ENCODE data around the gene CIPC.

CIPC gene

DNA sequence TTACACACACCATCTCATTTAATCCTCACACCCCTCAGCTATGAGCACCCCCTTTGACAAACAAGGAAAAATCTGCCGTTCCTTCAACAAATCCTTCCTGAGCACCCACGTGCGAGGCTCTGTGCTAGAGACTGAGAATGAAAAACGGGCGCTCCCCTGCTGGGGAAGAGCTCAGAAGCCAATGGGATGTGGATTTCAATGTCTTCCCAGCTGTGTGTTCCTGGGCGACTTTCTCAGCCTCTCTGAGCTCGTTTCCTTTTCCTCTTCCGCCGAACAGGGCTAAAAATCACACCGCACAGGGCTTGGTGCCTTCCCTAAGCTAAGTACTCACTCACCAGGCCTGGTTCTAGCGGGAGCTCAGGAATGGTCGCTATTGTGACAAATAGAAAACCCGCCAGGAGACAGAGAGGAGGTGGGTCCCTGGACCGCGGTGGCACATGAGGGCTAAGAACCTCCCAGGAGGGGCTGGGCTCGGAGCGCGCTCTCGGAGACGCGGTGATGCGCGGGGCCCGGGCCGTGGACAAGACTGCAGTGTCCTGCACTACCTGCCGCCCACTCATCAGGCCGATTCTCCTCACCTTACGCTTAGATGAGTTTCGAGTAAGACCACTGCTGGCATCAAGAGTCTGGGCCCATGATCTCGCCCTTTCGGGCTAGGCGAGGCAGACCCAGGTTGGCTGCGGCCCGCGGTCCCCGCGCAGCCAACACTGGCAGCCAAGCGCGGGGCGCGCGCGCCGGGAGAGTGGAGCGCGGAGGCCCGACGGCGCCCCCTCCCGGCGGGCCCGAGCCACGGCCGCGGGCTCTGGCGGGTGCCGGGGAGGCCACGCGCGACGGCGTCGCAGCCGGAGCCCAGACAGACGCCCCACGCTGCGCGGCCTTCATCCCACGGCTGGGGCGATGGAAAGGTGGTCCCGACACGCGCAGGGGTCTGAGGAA, 26.6 kb downstream of the CIPC start:
- DNase-seq (ENCODE audit: extremely low read depth in 1 of 2, low read depth in 1 of 2), result no peak

DNA sequence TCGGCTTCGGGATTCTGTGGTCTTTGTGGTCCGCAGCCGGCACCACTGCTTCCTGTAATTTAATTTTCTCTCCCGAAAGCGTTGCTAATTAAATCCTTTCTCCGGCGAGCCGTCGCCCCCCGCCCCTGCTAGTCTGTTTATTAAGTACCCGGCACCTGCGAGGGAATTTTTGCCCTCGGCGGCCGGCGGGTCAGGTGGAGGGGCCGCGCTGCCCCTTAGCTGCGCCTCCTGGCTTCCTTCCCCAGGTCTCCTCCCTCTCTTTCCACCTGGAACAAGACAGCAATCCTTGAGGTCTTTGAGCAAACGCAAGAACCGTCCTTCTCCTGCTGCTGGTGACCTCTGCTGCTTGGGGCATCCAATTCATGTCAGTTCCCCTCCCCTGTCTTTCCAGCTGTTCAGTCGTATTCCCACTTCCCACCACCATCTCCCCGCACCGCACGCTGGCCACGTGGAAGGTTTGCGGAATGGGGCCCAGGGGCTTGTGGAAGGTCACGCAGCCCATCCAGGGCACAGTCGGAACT, 27.3 kb downstream of the CIPC start:
- DNase-seq (ENCODE audit: extremely low read depth in 1 of 2, low read depth in 1 of 2), result no peak

DNA sequence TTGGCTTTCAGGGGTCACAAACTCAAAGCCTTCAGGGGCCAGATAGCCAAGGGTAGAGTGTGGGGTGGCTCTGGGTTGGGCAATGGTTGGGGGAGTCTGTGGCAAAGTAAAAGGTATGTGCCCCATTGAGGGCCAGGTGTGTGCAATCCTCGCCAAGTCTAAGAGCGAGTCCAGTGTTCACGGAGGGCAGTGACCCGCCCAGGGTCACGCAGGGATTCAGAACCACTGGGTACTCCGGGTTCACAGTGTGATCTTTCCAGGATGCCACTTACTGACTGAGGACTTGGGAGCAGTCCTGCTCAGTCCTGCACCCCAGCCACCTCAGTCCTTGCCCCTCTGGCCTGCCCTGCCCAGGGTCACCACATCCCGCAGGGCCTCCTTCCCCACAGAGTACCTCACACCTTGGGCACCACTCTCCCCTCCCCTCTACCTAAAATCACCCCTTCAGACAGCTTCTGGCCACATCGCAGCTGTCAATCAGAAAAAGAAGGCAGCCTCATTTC, 27.8 kb downstream of the CIPC start:
- no peak for DNase-seq (ENCODE audit: extremely low read depth in 1 of 2, low read depth in 1 of 2)

DNA sequence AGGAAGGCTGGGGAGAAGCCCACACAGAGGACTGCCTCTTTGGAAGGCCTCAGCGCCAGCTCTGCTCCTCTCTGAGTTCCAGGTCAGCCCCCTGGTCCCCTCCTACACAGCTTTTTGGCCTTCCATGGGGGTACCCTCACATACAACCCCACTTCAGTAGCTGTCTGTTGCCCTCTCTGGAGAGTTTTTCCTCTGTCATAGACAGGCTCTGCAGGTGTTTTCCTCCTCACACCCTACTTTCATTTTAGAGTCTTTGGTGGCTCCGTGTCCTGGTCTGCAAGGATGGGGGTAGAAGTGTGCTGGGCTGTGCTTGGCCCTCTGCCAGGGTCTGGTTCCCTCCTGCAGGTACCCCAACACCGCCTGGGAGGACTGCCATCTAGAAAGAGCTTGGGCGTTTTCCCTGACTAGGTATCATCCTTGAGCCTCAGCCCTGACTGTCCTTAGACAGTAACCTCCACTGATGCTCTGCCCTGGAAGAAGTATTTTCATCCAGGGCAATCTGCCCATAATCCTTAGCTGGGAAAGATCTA, 28.5 kb downstream of the CIPC start:
- no peak for DNase-seq (ENCODE audit: extremely low read depth in 1 of 2, low read depth in 1 of 2)

DNA sequence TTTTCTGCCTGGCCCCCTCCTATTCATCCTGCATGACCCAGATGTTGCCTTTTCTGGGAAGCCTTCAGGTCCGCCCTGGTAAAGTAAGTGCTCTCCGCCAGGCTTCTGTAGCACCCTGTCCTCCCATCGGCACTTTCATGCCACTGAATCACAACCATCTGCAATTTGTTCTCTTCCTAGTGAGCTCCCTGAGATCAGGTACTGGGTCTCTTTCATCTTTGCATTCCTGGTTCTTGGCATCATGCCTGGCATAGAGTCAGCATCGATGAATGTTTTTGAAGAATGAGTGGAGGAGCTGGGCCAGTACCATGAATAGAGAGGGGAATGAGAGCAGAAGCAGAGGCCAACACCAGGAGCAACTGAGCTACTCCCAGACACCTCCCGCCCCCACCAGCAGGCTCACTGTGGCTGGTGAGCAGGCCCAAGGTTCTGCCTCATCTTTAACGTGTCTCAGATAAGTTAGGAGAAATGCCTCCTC, 30.4 kb downstream of the CIPC start:
- DNase-seq (ENCODE audit: extremely low read depth in 1 of 2, low read depth in 1 of 2), result no peak

DNA sequence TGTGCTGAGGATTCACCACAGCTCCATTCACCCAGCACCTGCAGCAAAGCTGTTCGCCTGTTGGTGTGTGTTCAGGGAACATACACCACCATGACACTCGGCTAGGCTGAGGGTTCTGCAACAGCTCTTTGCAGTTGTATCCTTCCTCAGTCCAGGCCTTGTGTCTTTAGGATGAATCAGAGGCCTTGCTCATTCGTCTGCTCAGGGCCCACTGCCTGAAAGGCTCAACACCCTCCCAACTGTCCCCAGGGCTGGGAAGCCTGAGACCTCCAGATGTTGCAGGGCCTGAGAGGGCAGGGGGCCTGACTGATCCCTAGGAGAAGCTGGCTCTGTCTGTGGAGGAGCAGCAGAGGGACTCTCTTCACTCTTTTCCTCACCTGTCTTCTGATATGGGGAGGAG, 32.3 kb downstream of the CIPC start:
- no peak for DNase-seq (ENCODE audit: extremely low read depth in 1 of 2, low read depth in 1 of 2)

DNA sequence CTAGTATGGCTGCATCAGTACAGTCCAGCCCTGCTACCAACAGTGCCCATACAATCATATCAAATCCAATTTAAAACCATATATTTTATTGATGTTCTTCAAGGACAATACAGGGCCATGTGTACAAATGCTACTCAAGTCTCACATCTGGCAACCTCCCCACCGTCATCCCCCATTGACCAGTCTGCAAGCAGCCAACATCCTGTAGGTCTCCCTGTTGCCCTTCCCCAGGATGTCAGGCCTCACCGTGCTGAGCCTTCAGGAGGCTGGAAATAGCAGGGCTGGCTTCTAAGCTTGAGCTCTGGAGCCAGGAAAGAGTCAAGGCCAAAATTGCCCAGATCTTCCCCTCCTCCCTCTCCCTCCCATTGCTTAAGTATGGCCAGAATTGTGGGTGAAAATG, 33.1 kb downstream of the CIPC start:
- DNase-seq (ENCODE audit: extremely low read depth in 1 of 2, low read depth in 1 of 2), result no peak

DNA sequence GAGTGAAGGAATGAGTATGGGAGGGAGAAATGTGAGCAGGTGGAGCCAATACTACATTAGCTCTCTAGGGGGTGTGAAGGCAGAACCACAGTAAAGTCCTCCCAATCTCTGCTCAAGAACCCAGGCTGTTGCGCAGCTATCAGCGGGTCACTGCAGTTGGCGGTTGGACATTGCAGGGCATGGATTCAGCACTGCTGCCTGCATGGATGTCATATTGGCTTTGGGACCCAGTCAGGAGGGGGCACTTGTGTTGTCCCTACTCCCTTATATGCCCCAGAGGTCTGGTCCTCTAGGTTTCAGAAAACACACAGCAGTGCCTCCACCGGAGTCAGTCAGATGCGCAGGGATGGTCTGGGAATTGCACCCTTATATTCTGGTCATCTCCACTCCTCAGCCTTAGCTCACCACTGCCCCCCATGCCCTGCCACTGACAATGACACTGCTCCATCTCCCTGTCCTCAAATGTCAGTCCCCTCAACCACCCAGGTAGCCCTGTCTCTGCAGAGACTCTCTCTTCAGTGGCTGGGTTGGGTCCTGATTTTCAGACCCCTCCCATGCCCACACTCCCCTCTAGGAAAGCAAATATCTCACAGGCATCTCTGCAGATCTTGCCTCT, 33.9 kb downstream of the CIPC start:
- DNase-seq (ENCODE audit: extremely low read depth in 1 of 2, low read depth in 1 of 2), result no peak

DNA sequence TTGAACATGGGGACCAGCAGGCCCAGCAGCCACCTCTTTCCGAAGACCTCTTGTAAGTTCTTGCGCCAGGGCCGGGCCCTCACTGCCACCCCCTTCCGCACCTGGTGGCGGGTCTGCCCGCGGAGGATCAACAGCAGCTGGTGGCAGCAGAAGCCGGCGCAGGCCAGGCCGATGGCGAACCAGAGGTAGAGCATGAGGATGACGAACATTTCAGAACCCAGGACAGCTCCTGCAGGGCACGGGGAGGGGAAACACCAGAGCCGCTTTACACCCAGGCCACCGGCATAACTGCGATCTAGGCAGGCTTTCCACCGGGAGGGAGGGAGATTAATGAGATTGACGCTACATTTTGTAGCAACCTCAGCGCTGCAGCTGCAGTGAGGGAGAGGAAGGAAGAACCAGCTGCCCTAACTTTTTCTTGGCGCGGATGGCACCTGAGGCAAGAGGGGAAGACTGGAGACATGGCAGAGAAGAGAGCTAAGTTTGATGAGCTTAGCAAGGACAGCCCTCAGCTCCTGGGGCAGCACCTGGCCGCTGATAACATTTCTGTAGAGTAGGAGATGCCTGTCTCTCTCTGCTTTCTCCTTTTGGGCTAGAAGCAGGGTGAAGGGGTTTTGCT, 35.8 kb downstream of the CIPC start:
- peak in 1 of 2 donors; percentile 40 for DNase-seq (ENCODE audit: extremely low read depth in 1 of 2, low read depth in 1 of 2)

DNA sequence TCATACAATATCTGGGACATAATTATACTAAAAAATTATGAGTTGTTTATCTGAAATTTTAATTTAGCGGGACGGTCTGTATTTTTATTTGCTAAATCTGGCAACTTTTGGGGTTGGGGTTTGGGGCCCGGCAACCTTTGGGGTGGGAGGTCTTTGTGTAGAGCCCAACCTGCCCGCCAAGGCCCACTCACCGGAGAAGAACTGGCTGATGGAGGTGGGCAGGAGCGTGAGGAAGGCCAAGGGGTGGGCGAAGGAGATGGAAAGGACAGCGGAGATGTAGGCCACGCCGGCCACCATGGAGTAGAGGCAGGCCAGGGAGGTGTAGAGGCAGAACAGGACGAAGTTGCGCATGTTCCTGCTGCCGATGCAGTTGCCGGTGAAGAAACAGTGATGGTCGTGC, 41.0 kb downstream of the CIPC start:
- no peak for DNase-seq (ENCODE audit: extremely low read depth in 1 of 2, low read depth in 1 of 2)

DNA sequence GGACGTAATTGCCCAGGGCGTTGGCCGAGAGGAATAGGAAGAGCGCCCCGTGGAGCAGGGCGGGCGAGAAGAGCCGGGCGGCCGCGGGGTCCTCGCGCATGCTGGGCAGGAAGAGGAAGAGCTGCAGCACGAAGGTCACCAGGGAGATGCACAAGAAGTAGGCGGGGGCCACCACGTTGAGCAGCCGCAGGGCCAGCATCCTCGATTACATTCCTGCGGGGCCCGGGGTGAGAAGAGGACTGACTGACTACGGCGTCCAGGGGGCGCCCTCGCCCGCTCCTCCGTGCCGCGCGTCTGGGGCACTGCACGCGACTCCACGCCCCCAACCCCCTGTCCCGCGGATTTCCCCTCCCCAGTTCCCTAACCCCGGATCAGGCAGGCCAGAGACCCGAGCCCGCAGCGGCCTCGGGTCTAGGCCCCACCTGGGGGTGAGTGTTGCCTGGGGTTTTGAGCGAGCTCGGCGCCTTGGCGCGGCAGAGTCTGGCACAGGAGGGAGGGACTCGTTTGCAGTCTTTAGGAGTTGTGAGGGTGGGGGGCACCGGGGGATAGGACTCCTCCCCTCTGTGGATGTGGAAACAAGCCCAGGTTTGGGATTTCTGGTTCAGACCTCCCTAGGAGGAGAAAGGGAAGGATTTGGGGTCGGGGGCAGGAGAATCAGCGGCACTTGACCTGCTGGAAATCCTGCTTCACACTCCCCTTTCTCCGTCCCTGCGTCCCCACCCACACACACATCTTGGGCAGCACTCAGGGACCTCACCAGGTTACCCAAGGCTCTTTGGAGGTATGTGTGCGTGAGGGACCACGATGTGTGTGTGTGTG, 41.7 kb downstream of the CIPC start:
- DNase-seq (ENCODE audit: extremely low read depth in 1 of 2, low read depth in 1 of 2), result peak in 1 of 2 donors; percentile 30

DNA sequence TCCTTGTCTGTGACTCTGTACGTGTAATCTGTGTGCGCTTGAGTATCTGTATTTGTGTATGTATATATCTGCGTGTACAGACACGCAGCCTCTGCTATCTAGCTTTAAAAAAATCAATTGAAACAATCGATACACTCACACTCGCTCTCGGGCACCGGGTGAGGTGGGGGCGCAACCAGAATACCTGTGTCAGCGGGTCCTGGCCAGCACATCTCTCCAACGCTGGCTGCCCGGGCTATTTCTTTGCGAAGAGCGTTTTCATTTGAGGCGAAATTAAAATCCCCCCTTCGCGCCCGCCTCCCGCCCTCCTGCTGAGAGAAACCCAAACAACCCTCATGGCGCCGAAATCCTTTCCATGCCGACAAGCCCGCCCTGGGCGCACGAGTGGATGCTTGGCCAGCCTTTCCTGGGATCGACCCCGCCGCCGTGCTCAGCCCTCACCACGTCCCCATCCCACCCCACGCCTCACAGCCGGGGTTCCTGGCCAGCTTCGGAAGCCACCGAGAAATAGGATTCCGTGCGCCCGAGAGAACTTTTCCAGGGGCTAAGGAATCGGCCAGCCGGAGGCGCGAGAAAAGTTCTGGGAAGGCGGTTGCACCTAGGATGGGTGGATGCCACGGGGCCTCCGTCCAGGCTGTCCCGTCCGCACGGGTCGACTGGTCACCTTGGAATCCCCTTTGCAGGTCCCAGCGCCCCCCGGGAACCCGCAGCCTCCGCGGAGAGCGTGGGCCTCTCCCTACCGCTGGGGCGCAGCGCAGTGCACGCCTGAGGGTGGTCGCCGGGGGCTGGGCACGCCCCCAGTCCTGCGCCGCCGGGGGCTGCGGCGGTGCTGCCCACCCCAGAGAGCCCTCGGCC, 42.5 kb downstream of the CIPC start:
- DNase-seq (ENCODE audit: extremely low read depth in 1 of 2, low read depth in 1 of 2), result no peak

DNA sequence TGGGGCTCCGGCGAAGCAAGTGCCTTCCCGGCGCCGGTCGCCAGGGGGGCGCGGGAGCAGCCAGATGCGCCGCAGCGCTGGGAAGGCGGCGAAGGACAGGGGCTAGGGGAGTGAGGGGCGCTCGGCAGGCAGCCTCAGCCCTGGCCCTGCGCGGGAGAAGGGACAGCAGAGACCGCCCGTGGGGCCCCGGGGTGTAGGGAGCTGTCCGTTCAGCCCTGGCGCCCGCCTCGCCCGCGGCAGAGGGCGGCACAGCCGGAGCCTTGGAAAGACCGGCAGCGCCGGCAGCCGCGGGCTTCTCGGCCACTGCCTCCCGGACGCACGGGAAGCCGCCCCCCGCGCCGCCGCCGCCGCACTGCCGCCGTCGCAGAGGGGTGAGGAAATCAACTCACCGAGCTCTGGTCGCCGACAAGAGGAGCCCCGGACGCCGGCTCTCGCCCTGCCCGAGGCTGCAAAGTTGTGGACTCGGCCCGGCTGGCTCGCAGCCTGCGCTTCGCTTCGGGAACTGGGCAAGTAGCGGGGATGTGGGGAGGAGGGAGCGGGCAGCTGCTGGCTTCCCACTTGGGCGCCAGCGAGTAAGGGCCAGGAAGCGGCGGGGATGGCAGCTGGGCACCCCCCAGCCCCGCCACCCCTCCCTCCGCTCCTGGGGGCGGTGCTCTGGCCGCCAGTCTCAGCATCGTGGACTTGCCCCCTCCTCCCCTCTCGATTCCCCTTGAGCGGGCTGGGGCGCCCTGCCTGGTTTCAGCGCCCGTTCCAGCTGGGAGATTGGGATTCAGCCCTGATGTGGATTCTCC, 43.4 kb downstream of the CIPC start, which contains the start of gene ZDHHC22:
Gene ZDHHC22, minus strand, starts transcription at position 578 of the 791 bp plus-strand sequence. CDS start 2,053 bp downstream, outside the sequence.
- DNase-seq (ENCODE audit: extremely low read depth in 1 of 2, low read depth in 1 of 2), result no peak

DNA sequence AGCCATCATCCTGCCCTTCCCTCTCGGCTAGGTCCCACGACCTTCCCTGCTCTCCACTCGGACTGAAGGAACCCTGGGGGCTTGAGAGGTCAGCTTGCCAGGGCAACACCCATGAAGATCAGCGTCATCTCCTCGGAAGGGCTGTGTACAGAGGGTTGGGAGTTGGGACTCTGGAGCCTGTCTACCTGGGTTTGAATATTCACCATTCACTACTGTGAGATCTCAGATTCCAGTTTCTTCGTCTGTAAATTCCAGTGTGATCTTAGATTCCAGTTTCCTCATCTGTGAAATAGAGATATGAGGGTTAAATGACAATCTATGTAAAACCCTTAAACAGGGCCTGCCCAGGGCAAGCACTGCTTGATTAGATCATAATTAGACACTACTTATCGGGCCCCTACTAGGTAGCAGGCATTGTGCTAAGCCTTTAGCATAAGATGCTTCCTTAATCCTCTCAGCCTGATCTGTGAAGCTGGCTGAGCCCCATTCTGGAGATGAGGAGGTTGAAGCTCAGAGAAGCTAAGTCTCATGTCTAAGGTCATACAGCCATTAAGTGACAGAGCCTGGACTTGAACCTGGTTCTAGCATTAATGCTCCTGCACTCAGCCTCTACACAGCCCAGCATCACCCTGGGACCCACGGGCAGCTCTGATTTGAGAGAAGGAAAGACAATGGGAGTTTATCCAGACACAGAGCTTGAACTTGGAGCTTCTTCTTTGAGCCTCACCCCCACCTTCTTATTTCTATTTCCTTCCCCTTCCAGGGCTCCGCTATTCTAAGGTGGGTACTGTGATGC, 44.1 kb downstream of the CIPC start:
- DNase-seq (ENCODE audit: extremely low read depth in 1 of 2, low read depth in 1 of 2), result no peak

DNA sequence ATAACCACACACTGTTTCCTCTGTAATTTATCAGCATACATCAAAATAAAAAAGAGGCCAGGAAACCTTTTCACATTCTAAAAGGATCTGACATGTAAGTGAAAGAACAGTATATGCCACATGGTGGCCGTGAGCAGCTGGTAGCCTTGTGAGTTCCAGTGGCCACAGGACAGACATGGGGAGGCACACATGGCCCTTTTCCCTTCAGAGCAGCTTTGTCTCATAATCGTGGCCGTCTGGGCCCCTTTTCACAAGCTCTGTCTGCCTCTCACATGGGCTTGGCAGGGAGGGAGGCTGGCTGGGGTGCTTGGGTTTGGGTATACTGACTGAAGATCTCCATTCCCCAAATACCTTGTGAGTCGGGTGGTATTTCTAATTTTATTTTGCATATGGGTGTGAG, 45.0 kb downstream of the CIPC start:
- DNase-seq (ENCODE audit: extremely low read depth in 1 of 2, low read depth in 1 of 2), result no peak

DNA sequence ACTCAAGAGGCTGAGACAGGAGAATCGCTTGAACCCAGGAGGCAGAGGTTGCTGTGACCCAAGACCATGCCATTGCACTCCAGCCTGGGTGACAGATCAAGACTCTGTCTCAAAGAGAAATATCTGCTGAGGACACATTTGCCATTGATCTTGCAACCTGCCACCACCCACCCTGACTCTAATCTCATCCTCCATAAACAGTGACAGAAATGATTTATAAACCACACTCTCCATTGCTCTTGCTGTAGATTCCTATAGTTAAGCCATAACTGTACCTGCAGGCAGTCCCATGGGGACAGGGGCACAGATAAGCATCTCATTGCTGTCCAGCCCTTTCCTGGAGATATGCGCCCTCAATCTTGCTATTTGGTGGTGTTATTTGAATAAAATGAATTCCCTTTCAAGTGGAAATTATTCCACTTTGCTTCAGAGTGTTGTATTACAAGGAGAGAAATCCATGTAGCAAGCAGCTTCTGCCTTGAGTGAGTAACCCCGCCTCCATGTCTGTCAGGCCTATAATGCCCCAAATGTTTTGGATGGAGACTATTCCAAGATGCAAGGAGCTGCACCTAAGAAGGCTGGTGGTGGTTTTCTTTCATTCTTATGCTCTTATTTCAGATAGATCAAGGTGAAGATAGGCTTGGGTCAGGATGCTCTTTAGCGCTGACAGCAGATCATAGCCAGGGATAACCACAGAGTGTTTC, 46.5 kb downstream of the CIPC start:
- DNase-seq (ENCODE audit: extremely low read depth in 1 of 2, low read depth in 1 of 2), result no peak

All from stimulated activated CD8-positive, alpha-beta memory T cell treated with anti-CD3 and anti-CD28 coated beads, Interleukin-7, amount 100 ng/mL, for 48 hours (primary cell).